ENCODE results near the gene RPL36.

The RPL36 gene

GRCh38 chr19:5690125-5690954, at the start of gene RPL36:
Gene RPL36, plus strand, starts transcription at chr19:5690295. Its CDS starts 213 bp downstream, at chr19:5690508.
- in situ Hi-C loops (cut with MboI; ENCODE audit: low sequenced_read_pairs), result no loop called here

- in situ Hi-C loops (cut with MboI; ENCODE audit: low sequenced_read_pairs), result no loop called here
Observed at GRCh38 chr19:5641171-5641570, 48.9 kb upstream of the RPL36 start.

- in situ Hi-C loops (cut with MboI; ENCODE audit: low sequenced_read_pairs), result no loop called here
Observed at GRCh38 chr19:5642204-5642603, 47.9 kb upstream of the RPL36 start.

GRCh38 chr19:5643060-5643459, 47.0 kb upstream of the RPL36 start:
- in situ Hi-C loops (cut with MboI; ENCODE audit: low sequenced_read_pairs), result no loop called here

- in situ Hi-C loops (cut with MboI; ENCODE audit: low sequenced_read_pairs), result no loop called here
Observed at GRCh38 chr19:5644037-5644436, 46.1 kb upstream of the RPL36 start.

- in situ Hi-C loops (cut with MboI; ENCODE audit: low sequenced_read_pairs), result no loop called here
Observed at GRCh38 chr19:5645409-5645808, 44.7 kb upstream of the RPL36 start.

GRCh38 chr19:5646703-5647102, 43.4 kb upstream of the RPL36 start:
- in situ Hi-C loops (cut with MboI; ENCODE audit: low sequenced_read_pairs), result no loop called here

- in situ Hi-C loops (cut with MboI; ENCODE audit: low sequenced_read_pairs), result no loop called here
Observed at GRCh38 chr19:5648464-5648863, 41.6 kb upstream of the RPL36 start.

GRCh38 chr19:5651361-5651760, 38.7 kb upstream of the RPL36 start:
- in situ Hi-C loops (cut with MboI; ENCODE audit: low sequenced_read_pairs), result no loop called here

- in situ Hi-C loops (cut with MboI; ENCODE audit: low sequenced_read_pairs), result no loop called here
Observed at GRCh38 chr19:5652261-5652660, 37.8 kb upstream of the RPL36 start.

GRCh38 chr19:5654931-5655330, 35.2 kb upstream of the RPL36 start:
- in situ Hi-C loops (cut with MboI; ENCODE audit: low sequenced_read_pairs), result no loop called here

GRCh38 chr19:5655412-5655811, 34.7 kb upstream of the RPL36 start:
- in situ Hi-C loops (cut with MboI; ENCODE audit: low sequenced_read_pairs), result no loop called here

- in situ Hi-C loops (cut with MboI; ENCODE audit: low sequenced_read_pairs), result no loop called here
Observed at GRCh38 chr19:5661483-5661882, 28.6 kb upstream of the RPL36 start.

- in situ Hi-C loops (cut with MboI; ENCODE audit: low sequenced_read_pairs), result no loop called here
Observed at GRCh38 chr19:5663904-5664303, 26.2 kb upstream of the RPL36 start.

GRCh38 chr19:5664515-5664914, 25.6 kb upstream of the RPL36 start:
- in situ Hi-C loops (cut with MboI; ENCODE audit: low sequenced_read_pairs), result no loop called here

GRCh38 chr19:5665781-5666513, 24.1 kb upstream of the RPL36 start:
- in situ Hi-C loops (cut with MboI; ENCODE audit: low sequenced_read_pairs), result no loop called here

- in situ Hi-C loops (cut with MboI; ENCODE audit: low sequenced_read_pairs), result no loop called here
Observed at GRCh38 chr19:5666921-5667610, 23.0 kb upstream of the RPL36 start.

- in situ Hi-C loops (cut with MboI; ENCODE audit: low sequenced_read_pairs), result no loop called here
Observed at GRCh38 chr19:5667751-5668271, 22.3 kb upstream of the RPL36 start.

- in situ Hi-C loops (cut with MboI; ENCODE audit: low sequenced_read_pairs), result no loop called here
Observed at GRCh38 chr19:5669212-5669611, 20.9 kb upstream of the RPL36 start.

- in situ Hi-C loops (cut with MboI; ENCODE audit: low sequenced_read_pairs), result no loop called here
Observed at GRCh38 chr19:5671600-5671999, 18.5 kb upstream of the RPL36 start.

- in situ Hi-C loops (cut with MboI; ENCODE audit: low sequenced_read_pairs), result no loop called here
Observed at GRCh38 chr19:5672708-5673459, 17.2 kb upstream of the RPL36 start.

All from HL-60/S4 treated with phorbol 12-myristate 13-acetate at 8.2 ng/mL for 4 days and 3 days (cell line).